ENCODE data around the gene MRPL28. TPM values are rescaled to one million over a fixed set of nuclear protein-coding genes. Genes with fewer than 3 reads are reported as not detected.
"Not testable (repeated sequence)": the region's sequence is repeated elsewhere in the genome, so short reads cannot be mapped to it uniquely, and the experiment has no call there.

The MRPL28 gene
- total RNA-seq, 3 donors from 2014 or later, result 67.0 to 78.7 (median 69.0) TPM

DNA sequence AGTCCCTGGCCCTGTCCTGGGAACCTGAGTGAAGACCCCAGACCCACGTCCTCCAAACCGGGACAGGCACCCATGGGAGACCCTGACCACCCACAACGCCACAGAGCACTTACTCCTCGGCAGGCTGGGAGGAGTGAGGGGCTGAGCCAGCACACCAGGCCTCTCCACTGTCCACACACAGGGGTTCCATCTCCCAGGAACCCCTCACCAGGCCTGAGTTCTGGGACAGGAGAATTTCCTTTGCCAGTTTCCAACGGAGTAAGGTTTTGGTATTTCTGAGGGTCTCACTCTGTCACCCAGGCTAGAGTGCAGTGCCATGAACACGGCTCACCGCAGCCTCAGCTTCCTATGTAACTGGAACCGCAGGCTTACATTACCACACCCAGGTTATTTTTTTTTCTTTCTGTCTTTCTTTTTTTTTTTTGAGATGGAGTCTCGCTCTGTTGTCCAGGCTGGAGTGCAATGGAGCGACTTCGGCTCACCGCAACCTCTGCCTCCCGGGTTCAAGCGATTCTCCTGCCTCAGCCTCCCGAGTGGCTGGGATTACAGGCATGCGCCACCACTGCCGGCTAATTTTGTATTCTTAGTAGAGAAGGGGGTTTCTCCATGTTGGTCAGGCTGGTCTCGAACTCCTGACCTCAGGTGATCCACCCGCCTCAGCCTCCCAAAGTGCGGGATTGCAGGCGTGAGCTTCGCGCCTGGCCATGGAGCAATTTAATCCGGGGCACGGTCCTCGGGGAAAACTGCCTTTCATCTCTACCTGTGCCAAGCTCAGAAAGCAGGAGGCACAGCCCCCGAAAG lies 9.8 kb upstream of the MRPL28 start:
- intact Hi-C loops (cut with DNase I; ENCODE audit: low total_unique reads), result no loop called here
- no peak overlapping the region for H3K27ac ChIP-seq
- TF ChIP-seq POLR2A (IDR thresholded peaks at IDR 0.05) (no peak), POLR2AphosphoS5 (IDR thresholded peaks at IDR 0.05) (no peak)
- TF ChIP-seq, protein P1, sequence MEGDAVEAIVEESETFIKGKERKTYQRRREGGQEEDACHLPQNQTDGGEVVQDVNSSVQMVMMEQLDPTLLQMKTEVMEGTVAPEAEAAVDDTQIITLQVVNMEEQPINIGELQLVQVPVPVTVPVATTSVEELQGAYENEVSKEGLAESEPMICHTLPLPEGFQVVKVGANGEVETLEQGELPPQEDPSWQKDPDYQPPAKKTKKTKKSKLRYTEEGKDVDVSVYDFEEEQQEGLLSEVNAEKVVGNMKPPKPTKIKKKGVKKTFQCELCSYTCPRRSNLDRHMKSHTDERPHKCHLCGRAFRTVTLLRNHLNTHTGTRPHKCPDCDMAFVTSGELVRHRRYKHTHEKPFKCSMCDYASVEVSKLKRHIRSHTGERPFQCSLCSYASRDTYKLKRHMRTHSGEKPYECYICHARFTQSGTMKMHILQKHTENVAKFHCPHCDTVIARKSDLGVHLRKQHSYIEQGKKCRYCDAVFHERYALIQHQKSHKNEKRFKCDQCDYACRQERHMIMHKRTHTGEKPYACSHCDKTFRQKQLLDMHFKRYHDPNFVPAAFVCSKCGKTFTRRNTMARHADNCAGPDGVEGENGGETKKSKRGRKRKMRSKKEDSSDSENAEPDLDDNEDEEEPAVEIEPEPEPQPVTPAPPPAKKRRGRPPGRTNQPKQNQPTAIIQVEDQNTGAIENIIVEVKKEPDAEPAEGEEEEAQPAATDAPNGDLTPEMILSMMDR (IDR thresholded peaks at IDR 0.05), result no peak

DNA sequence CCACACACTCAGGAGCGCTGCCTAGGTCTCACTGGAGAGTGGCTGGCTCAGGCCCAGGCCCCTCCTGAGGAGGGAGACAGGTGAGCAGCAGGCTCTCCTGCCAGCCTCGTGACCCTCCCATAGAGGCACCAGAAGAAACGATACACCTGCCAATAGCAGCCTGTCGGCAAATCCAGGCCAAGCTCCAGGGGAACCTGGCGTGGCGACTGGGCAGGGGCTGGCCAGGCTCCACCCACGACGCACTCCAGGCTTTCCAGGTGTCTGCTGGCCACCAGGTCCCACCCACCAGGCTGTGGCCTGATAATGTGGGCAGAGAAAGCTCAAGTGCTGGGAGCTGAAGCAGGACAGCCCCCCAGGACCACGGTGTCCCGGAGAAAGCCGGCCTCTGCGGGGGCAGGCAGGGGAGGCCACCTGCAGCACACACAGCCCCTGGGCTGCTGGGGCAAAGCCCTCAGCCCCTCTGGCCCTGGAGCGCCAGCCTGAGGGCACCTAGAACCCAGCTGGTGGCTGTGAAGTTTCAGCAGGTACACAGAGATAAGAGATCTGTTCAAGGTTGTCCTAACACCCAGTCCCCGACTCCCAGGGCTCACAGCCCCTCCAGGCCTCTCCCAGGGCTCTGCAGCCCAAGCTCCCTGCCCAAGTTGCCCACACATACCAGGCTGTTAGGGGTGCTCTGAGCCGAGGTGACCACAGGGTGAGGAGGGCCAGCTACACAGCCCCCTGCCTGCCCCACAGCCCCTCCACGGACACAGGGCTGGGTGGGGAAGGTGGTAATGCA lies 9.0 kb upstream of the MRPL28 start:
- peaks cover 3 to 4% of the 10 kb centered on the region in 2 donors for H3K4me1 ChIP-seq

More for the DNA sequence above, 9.8 kb upstream of the MRPL28 start:
- Histone ChIP-seq H3K9me3 (no peaks in the 10 kb centered on the region), H3K27me3 (no peaks in the 10 kb centered on the region), H3K4me1 (peaks cover 3 to 4% of the 10 kb centered on the region in 2 donors), H3K4me3 (peak overlapping the region in 2 of 3 donors; percentile 72 to 81), H3K36me3 (no peaks in the 10 kb centered on the region)
- no peak for DNase-seq (ENCODE audit: low spot score in 2 of 2)

DNA sequence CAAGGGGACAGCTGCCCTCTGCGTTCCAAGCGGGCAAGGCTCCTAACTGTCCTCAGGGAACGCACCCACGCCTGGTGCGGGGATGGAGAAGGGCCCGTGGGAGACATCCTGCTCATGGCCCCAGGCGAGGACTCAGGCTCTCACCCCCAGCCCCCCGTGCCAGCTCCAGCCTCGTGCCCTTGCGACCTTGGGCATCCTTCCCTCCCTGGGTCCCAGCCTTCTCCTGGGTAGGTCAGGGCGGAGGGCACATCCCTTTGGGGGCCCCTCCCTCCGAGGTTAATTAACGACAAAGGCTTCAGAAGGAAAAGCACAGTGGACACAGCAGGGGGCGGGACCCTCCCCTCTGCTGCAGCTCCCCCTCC lies 8.5 kb upstream of the MRPL28 start:
- no peaks in the 10 kb centered on the region for H3K36me3 ChIP-seq
- no peak for DNase-seq (ENCODE audit: low spot score in 2 of 2)
- no peak overlapping the region for H3K27ac ChIP-seq
- peaks cover 3 to 4% of the 10 kb centered on the region in 2 donors for H3K4me1 ChIP-seq
- H3K4me3 ChIP-seq, result no peak overlapping the region
- H3K27me3 ChIP-seq, result no peaks in the 10 kb centered on the region
- intact Hi-C loops (cut with DNase I; ENCODE audit: low total_unique reads), result no loop called here
- H3K9me3 ChIP-seq, result no peaks in the 10 kb centered on the region
- no peak for TF ChIP-seq POLR2AphosphoS5 (IDR thresholded peaks at IDR 0.05)
- no peak for TF ChIP-seq POLR2A (IDR thresholded peaks at IDR 0.05)
- TF ChIP-seq, protein P1 (IDR thresholded peaks at IDR 0.05), result no peak

More for the DNA sequence above, 9.0 kb upstream of the MRPL28 start:
- Histone ChIP-seq H3K9me3 (no peaks in the 10 kb centered on the region), H3K36me3 (no peaks in the 10 kb centered on the region), H3K4me3 (no peak overlapping the region), H3K27me3 (no peaks in the 10 kb centered on the region), H3K27ac (peak overlapping the region in 1 of 2 donors; percentile 32)
- peak; percentile 67 to 75 for DNase-seq (ENCODE audit: low spot score in 2 of 2)
- intact Hi-C loops (cut with DNase I; ENCODE audit: low total_unique reads), result no loop called here
- no peak for TF ChIP-seq POLR2A (IDR thresholded peaks at IDR 0.05)
- TF ChIP-seq, protein P1 (IDR thresholded peaks at IDR 0.05), result no peak
- TF ChIP-seq POLR2AphosphoS5 (IDR thresholded peaks at IDR 0.05), result no peak

DNA sequence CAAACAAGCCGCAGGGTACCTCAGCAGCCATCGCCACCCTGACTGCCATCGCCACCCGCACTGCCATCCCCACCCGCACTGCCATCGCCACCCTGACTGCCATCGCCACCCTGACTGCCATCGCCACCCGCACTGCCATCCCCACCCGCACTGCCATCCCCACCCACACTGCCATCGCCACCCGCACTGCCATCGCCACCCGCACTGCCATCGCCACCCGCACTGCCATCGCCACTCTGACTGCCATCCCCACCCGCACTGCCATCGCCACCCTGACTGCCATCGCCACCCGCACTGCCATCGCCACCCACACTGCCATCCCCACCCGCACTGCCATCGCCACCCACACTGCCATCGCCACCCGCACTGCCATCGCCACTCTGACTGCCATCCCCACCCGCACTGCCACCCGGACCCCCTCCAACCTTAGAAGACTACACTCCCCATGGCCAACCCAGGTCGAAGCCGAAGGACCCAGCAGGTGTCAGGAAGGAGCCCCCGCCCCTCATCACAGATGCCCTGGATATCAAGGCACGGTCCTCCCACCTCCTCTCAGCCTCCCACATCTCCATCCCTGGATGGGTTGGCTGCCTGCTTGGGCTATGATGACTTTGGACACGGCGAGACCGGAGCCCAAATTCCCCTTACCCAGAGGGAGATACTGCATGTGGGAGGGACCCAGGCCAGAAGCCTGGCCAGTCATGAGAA lies 7.9 kb upstream of the MRPL28 start:
- H3K36me3 ChIP-seq; H3K9me3 ChIP-seq; H3K4me1 ChIP-seq; DNase-seq (ENCODE audit: low spot score in 2 of 2); H3K27me3 ChIP-seq; H3K27ac ChIP-seq; intact Hi-C loops (cut with DNase I; ENCODE audit: low total_unique reads); H3K4me3 ChIP-seq: not testable (repeated sequence)

DNA sequence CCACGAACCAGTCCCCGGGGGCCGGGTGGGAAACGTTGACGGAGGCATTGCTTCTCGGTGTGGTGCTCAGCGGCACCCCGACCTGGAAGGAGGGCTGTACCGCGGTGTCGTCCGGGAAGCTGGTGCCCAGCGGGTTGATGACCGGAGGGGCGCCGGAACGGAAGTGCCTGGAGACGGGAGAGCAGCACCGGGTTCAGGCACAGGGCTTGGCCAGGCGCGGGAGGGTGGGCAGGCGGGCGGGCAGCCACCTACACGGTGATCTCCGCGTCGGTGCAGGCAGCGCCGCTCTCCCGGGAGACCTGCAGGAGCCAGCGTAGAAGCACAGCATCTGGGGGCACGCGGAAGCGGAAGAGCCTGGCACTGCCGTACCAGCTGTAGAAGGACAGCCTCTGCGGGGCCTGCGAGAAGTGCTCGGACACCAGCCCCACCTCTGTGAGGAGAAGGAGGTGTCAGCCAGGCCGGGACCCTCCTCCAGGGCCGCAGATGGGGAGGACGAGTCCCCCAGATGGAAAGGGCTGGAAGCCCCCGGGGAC lies 7.1 kb upstream of the MRPL28 start:
- intact Hi-C loops (cut with DNase I; ENCODE audit: low total_unique reads), result no loop called here
- TF ChIP-seq, protein P1 (IDR thresholded peaks at IDR 0.05), result no peak
- TF ChIP-seq POLR2A (IDR thresholded peaks at IDR 0.05), result no peak
- no peak for TF ChIP-seq POLR2AphosphoS5 (IDR thresholded peaks at IDR 0.05)
- Histone ChIP-seq H3K9me3 (no peaks in the 10 kb centered on the region), H3K27ac (no peak overlapping the region), H3K27me3 (no peaks in the 10 kb centered on the region), H3K4me3 (no peak overlapping the region), H3K4me1 (peaks cover 3 to 4% of the 10 kb centered on the region in 2 donors), H3K36me3 (no peaks in the 10 kb centered on the region)
- DNase-seq (ENCODE audit: low spot score in 2 of 2), result no peak
